ENCODE results near the gene CCDC70.
"Not testable (repeated sequence)": the region's sequence is repeated elsewhere in the genome, so short reads cannot be mapped to it uniquely, and the experiment has no call there.

CCDC70 gene

DNA sequence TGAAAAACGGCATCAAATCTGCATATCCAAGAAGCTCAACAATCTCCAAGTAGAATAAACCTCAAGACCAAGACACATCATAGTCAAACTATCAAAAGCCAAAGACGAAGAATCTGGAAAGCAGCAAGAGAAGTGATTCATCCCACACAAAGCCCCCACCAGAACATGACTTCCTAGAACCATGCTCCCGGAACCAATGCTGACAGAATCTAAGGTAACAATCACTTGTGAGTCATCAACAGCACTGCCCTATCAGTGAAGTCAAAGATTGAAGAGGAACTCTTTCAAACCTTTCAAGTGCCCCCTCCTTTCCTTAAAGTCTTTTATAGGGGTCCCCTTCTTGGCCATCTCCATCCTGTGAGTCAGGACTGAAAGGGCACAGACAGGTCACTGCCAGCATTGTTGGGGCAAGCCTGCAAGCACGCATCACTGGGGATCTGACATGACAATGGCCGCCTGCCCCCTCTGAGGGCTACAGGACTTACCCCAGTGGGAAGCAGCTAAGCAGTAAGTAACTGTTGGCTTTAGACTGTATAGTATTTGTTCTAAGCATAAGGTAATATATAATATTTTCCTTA lies at the start of gene CCDC70:
Gene CCDC70, plus strand, starts transcription at position 247 of the 578 bp plus-strand sequence. CDS start 3,443 bp downstream, outside the sequence.
- DNase-seq: peak; percentile 15

GRCh38 chr13:51814071-51814470 lies 47.7 kb upstream of the CCDC70 start:
- no peak for DNase-seq

DNA sequence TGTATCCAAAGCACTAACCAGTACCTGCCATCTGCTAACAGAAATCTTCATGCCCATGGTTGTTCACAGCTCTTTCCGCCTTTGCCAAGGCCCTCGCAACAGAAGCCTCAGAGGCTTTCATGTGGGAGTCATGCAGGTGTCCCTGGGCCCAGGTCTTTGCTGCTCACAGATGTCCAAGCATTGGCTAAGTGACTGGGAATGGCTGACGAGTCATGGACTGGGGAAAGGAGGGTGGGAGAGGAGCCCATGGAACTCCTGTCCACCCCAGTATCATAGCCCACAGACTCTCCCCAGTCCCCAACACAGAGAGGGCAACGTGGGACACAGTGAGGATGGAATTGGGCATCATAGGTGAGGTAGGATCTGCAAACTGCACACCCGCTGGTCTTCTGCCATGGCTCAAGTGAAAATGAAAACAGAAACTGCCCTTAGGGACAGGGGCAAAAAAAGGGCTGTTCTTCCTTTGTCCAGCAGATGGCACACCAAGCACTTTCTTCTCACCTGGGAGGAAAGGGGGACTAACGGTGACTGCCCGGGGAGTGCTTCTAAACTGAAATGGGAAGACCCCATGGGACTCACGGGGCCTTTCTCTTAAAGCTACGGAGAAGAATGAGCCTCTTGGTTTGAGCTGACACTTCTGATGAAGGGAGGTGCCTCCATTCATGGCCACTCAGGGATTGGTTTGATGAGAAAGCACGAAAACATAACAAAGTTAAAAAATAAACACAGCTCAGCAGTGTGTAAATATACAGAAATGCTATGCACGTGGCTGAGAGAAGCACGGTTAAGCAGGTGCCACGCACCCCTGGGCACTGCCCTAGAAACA lies 46.7 kb upstream of the CCDC70 start:
- DNase-seq: peak; percentile 77

DNA sequence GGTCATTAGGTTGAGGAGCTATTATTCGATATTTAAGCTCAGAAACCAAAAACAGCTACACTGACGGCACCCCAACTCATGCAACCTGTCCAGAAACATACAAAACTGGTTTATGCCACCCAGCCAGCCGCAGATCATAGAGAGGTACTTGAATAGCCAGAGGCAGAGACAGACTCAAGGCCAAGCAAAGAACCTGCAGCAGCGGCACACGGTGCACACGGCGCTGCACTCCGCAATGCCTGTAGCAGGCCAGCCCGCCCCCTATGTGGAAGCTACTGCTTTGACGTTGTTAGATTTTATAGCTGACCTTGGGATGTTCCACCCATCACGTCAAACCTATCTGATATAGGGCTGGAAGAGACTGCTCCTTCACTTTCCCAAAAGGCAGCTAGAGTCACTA lies 45.9 kb upstream of the CCDC70 start:
- DNase-seq: no peak

DNA sequence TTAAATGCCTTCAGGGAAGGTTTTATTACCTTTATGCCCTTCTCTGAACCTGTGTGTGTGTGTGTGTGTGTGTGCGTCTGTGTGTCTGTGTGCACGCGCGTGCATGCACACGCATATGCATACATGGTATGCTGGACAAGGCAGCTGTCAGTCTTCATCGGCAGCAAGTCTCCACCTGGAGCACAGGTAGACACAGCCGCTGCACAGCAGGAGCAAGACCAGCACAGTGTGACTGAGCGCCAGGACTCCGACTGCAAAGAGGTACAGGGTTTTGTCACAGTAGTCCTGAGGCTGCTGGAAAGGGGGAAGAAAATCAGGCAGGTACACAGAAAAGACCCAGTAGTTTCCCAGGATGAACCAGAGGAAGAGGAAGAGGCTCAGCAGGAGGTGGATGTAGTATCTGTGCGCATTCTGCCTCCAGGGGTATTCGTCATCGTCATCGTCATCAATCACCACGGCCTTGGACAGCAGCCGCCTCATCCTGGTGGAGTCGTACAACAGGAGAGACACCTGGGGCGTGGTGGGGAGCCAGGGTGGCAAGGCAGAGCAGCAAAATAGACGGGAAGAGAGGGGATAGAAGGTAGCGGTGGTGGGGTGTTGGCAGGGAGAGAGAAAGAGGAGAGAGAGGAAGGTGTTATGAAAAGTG lies 45.0 kb upstream of the CCDC70 start:
- no peak for DNase-seq

- no peak for DNase-seq
These were observed 44.1 kb upstream of the CCDC70 start for GRCh38 chr13:51817717-51818116.

- no peak for DNase-seq
These were observed 43.5 kb upstream of the CCDC70 start for GRCh38 chr13:51818276-51818675.

GRCh38 chr13:51818781-51819511 lies 42.8 kb upstream of the CCDC70 start:
- DNase-seq: peak; percentile 70

- no peak for DNase-seq
These were observed 42.2 kb upstream of the CCDC70 start for GRCh38 chr13:51819544-51819943.

GRCh38 chr13:51820016-51820597 lies 41.7 kb upstream of the CCDC70 start:
- DNase-seq: no peak

GRCh38 chr13:51821606-51822005 lies 40.2 kb upstream of the CCDC70 start:
- no peak for DNase-seq

- peak; percentile 33 for DNase-seq
These were observed 39.5 kb upstream of the CCDC70 start for GRCh38 chr13:51822106-51822815.

- no peak for DNase-seq
These were observed 38.4 kb upstream of the CCDC70 start for GRCh38 chr13:51823359-51823758.

DNA sequence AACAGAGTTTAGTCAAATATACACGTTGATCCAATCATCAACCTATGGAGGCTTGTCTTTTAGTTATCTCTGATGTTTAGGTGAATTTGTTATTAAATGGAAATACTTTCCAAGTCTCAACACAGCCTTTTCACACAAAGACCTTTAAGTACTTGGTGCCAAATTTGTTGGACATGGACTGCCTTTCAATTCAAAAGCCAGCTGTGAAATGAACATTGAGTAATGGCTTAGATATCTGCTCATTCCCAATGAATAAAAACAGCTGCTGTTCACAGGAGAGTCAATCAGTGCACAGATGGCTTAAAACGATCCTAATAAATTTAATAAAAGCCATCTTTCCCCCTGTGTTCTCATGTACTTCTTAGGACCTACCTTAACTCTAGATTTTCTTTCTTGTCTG lies 37.9 kb upstream of the CCDC70 start:
- no peak for DNase-seq

DNA sequence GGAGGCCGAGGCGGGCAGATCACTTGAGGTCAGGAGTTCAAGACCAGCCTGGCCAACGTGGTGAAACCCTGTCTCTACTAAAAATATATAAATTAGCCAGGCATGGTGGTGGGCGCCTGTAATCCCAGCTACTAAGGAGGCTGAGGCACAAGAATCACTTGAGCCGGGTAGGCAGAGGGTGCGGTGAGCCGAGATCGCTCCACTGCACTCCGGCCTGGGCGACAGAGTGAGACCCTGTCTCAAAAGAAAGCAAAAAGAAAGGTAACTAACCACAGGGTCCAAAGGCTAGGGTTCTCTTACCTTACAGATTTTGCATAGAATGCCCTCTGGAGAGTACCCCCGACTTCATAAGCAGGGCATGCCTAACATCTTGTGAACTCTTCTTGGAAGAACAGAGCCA lies 37.1 kb upstream of the CCDC70 start:
- not testable (repeated sequence) for DNase-seq

DNA sequence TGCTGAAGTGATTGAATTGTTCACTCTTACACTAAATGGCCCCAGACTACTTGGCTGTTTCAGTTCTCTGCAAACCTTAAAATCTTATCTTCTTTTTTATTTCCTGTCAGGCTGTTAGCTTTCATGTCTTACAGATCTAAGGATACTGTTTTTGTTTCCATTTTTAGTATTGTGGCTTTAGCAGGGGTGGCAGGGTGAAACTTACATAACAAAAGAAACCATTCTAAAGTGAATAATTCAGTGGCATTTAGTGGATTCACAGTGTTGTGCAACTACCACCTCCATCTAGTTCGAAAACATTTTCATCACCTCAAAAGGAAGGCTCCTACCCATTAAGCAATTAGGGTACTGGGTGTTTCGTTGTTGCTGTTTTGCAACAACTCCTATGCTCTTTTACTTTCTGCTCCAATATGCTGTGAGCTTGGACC lies 36.6 kb upstream of the CCDC70 start:
- no peak for DNase-seq

DNA sequence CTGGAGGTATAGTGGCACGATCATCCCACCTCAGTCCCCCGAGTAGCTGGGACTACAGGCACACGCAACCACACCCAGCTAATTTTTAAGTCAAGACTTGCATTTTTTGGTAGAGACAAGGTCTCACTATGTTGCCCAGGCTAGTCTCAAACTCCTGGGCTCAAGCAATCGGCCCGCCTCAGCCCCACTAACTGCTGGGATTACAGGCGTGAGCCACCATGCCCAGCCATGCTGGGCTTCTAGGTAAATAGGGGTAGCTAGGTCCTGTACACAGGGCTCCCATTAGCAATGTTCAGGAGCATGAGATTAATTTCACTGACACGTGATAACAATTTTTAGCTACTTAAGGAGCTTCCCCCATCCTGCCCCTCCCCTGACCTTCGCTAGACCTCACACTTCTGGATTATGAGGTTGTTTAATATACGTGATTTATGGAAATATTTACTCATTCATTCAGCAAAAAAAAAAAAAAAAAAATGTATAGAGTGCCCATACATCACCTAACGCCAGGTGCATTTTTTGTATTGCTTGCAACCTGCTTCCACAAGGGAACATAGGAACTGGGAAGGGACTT lies 36.0 kb upstream of the CCDC70 start:
- DNase-seq: no peak

DNA sequence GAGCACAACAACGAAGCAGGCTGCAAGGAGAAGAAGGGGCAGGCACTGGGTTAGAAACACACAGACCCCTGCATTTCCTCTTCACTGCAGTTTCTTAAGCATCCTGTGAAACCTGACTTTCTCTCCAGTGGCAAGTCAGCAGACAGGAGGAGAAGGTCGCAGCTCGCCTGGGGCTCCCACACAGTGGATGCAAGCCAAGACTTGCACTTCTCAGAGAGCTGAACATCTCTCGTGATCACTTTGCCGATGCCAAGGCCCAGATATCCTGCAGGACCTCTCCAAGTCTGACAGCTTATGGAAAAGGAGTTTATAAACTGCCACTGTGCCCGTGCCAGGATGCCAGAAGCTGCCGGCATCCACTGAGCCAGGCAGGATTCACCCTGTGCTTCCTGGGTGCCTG lies 35.2 kb upstream of the CCDC70 start:
- DNase-seq: no peak

DNA sequence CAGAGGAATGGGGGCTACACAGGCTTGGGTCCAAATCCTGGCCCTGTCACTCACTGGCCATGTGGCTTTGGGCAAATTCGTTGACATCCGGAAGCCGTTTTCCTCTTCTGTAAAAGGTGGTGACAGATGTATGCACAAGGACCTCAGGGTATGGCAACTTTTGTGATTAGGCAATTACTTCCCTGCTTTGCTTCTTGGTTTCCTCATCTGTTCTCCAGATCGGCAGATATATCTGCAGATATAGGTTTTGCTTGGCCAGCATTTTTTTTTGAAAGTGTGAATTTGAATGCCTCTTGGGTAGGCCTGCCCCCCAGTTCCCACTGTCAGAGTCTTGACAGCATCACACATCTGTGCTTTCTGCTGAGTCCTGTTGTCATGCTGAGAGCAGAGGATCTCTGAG lies 34.5 kb upstream of the CCDC70 start:
- DNase-seq: no peak

- DNase-seq: no peak
These were observed 32.8 kb upstream of the CCDC70 start for GRCh38 chr13:51828730-51829567.

DNA sequence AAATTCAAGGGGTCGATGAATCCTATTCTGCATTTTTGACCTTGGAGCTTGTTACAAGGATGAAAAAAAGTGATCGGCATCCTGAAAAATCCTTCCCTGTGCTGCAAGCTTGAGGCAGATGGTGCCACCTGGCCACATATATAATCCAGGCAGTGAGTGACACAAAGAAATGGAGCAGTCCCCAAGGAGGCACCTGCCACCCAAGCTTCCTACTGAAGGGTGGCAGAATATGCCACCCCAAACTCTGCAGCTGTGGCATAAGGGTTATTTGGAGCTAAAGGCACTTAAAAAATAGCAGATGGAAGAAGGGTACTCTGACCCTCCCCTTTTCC lies 32.2 kb upstream of the CCDC70 start:
- no peak for DNase-seq

Data from activated naive CD4-positive, alpha-beta T cell treated with Interleukin-2 at 50 U/mL for 16 hours (primary cell).